Nasal cavity respiratory epithelium epithelial cell of viscerocranial mucosa (primary cell): Measurements from ENCODE around the gene OR11H7. TPM values are rescaled to one million over a fixed set of nuclear protein-coding genes. Genes with fewer than 3 reads are reported as not detected.

Experiments used
- total RNA-seq: library from RNA; depleted of rRNA; stranded (reverse); fragments of >200 nt; gene quantifications from 2 replicates; pipeline ENCODE4 v1.2.3, GENCODE V29; 2014

The OR11H7 gene
- total RNA-seq, result not detected in 2 replicates

GRCh38 chr14:20228681-20229080 lies at the start of gene OR11H7:
TSS of gene OR11H7 (plus strand) at chr14:20228981.

GRCh38 chr14:20190596-20190995 lies 38.2 kb upstream of the OR11H7 start, which contains the start of gene OR11G2:
TSS of gene OR11G2 (plus strand) at chr14:20190896. CDS start at chr14:20197438, 6,542 bp downstream.

DNA sequence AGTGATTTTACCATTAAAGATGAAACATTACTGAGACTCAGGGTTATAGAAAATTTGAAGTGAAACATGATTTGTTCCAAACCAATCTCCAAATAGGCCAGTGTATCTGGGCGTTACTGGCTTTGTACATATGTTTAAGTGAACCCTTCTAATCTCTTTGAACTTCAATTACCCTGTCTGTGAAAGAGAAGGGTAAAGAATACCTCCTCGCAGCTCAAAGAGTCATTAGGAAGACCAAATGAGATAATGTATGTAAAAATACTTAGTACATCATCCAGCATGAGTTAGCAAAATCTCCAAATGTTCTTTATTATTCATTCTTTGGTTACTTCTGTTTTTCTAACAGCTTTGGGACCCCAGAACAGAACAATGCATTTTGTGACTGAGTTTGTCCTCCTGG lies 5.4 kb upstream of the OR11H7 start, which contains the start of gene OR11H6:
Gene OR11H6, plus strand, starts transcription at position 301 of the 400 bp plus-strand sequence. Its CDS starts 0 bp downstream, at position 301.

Other genes starting within 250 kb of the OR11H7 start
- not detected in 2 replicates for gene OR4Q2, start 226.8 kb upstream of the OR11H7 start, total RNA-seq
- gene OR4K14, start 209.7 kb upstream of the OR11H7 start, total RNA-seq, result not detected in 2 replicates
- not detected in 2 replicates for gene OR4K13, start 192.9 kb upstream of the OR11H7 start, total RNA-seq
- gene OR4L1, start 168.9 kb upstream of the OR11H7 start, total RNA-seq, result not detected in 2 replicates
- gene OR4K17, start 118.2 kb upstream of the OR11H7 start, total RNA-seq, result not detected in 2 replicates
- not detected in 2 replicates for gene OR4N5, start 90.2 kb upstream of the OR11H7 start, total RNA-seq
- gene OR11G2, start 38.1 kb upstream of the OR11H7 start, total RNA-seq, result not detected in 2 replicates
- gene OR11H6, start 5.3 kb upstream of the OR11H7 start, total RNA-seq, result not detected in 2 replicates
- gene OR11H4, start 10.3 kb downstream of the OR11H7 start, total RNA-seq, result not detected in 2 replicates
- 8.9 and 23.0 TPM in 2 replicates for gene TTC5, start 77.0 kb downstream of the OR11H7 start, total RNA-seq
- 83.3 and 150 TPM in 2 replicates for gene CCNB1IP1, start 104.3 kb downstream of the OR11H7 start, total RNA-seq
- gene PARP2, start 114.7 kb downstream of the OR11H7 start, total RNA-seq, result 9.9 and 10.7 TPM in 2 replicates
- gene TEP1, start 184.5 kb downstream of the OR11H7 start, total RNA-seq, result 13.0 and 29.0 TPM in 2 replicates
- not detected in 2 replicates for gene KLHL33, start 207.2 kb downstream of the OR11H7 start, total RNA-seq
- gene OSGEP, start 225.8 kb downstream of the OR11H7 start, total RNA-seq, result 15.0 and 17.6 TPM in 2 replicates
- 64.9 and 86.6 TPM in 2 replicates for gene APEX1, start 226.2 kb downstream of the OR11H7 start, total RNA-seq
- gene PIP4P1, start 232.5 kb downstream of the OR11H7 start, total RNA-seq, result 17.4 and 27.3 TPM in 2 replicates
- 40.6 and 84.1 TPM in 2 replicates for gene PNP, start 240.4 kb downstream of the OR11H7 start, total RNA-seq